ENCODE results near the gene CSNK1G2. TPM values are rescaled to one million over a fixed set of nuclear protein-coding genes. Genes with fewer than 3 reads are reported as not detected.

Gene CSNK1G2
- total and polyA plus RNA-seq, 2 of the 13 experiments (the other 11 are each of a cell fraction or from before 2014, with no cell fraction given), result 53.8 to 72.5 TPM

GRCh38 chr19:1908364-1908678 is 32.7 kb upstream of the CSNK1G2 start:
- no TSS peak for BruUV-seq (replicated peaks)
- Histone ChIP-seq H3K36me3 (replicated peaks in 1 of 2; ENCODE audit: control insufficient read depth in 1 of 2, insufficient read depth in 2 of 2, low read length in 2 of 2) (peaks cover 4 to 8% of the 10 kb centered on the region in 2 experiments; a peak in 3 of 5 replicates), H3K4me2 (ENCODE audit: low read depth, low read length) (peak overlapping the region; percentile 81), H4K20me1 (ENCODE audit: insufficient read depth, low read length) (peaks cover 6% of the 10 kb centered on the region; the same call in 1 of the 2 replicates), H3K27ac (ENCODE audit: extremely low read length, insufficient read depth, low read length) (peak overlapping the region; percentile 58), H3K9me3 (ENCODE audit: low read length) (no peaks in the 10 kb centered on the region), H3K79me2 (ENCODE audit: insufficient read depth, low read length) (peaks cover 52% of the 10 kb centered on the region), H3K27me3 (ENCODE audit: control insufficient read depth in 1 of 2, insufficient read depth in 2 of 2, low read length in 2 of 2) (no peaks in the 10 kb centered on the region), H2AFZ (ENCODE audit: low read length) (no peak overlapping the region), H3K9ac (ENCODE audit: insufficient read depth, low read depth, low read length) (peak overlapping the region; percentile 70), H3K4me3 (replicated peaks in 1 of 3; ENCODE audit: insufficient read depth in 1 of 3, low read depth in 2 of 3, low read length in 3 of 3) (peak overlapping the region; percentile 57 to 82 (median 69)), H3K4me1 (ENCODE audit: insufficient read depth, low read length) (peaks cover 57% of the 10 kb centered on the region)
- FAIRE-seq (no peak), DNase-seq (ENCODE audit: low spot score) (no peak), ATAC-seq (peak; percentile 5; the same call in 2 of the 3 replicates)
- POLR2A ChIA-PET, result interaction anchor here (1.2 to 3.5 kb wide), 2 partner anchors 11 to 32 kb away, joined by 3 to 14 read pairs; no protein-coding TSS in a partner anchor
- no CpG with 5 or more reads among the region's 13 CpGs for WGBS (ENCODE audit: low lambda C conversion rate)
- in situ Hi-C loops (cut with HindIII; ENCODE audit: extremely low pct_ligation_motif_present, low pct_unique_long_range_greater_than_20kb), result no loop called here
- CTCF ChIA-PET (ENCODE audit: low intra/inter-chr PET ratio, low total read pairs), result no interaction called here
- intact Hi-C loops (cut with micrococcal nuclease; ENCODE audit: unreplicated experiment), result no loop called here
- TF ChIP-seq, protein P1, sequence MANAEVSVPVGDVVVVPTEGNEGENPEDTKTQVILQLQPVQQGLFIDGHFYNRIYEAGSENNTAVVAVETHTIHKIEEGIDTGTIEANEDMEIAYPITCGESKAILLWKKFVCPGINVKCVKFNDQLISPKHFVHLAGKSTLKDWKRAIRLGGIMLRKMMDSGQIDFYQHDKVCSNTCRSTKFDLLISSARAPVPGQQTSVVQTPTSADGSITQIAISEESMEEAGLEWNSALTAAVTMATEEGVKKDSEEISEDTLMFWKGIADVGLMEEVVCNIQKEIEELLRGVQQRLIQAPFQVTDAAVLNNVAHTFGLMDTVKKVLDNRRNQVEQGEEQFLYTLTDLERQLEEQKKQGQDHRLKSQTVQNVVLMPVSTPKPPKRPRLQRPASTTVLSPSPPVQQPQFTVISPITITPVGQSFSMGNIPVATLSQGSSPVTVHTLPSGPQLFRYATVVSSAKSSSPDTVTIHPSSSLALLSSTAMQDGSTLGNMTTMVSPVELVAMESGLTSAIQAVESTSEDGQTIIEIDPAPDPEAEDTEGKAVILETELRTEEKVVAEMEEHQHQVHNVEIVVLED (CRISPR knock-in tag; IDR thresholded peaks at IDR 0.05; ENCODE audit: borderline replicate concordance), result 0 out of 2 replicates have a peak, but pooled peaks have one; percentile 2
- TF ChIP-seq RXRB (CRISPR knock-in tag; IDR thresholded peaks at IDR 0.05; ENCODE audit: borderline replicate concordance) (peak; percentile 3; the same call in 1 of the 2 replicates), PAXIP1 (CRISPR knock-in tag; conservative IDR thresholded peaks at IDR 0.05) (no peak), ARHGAP35 (CRISPR knock-in tag; IDR thresholded peaks at IDR 0.05; ENCODE audit: borderline replicate concordance) (0 out of 2 replicates have a peak, but pooled peaks have one; percentile 11), ZBTB38 (CRISPR knock-in tag; IDR thresholded peaks at IDR 0.05) (0 out of 2 replicates have a peak, but pooled peaks have one; percentile 6), U2AF2 (IDR thresholded peaks at IDR 0.05; ENCODE audit: low read depth, low read length) (no peak), HNRNPL (IDR thresholded peaks at IDR 0.05; ENCODE audit: low read depth, low read length) (no peak), DPF2 (CRISPR knock-in tag; IDR thresholded peaks at IDR 0.05; ENCODE audit: borderline replicate concordance, low read depth) (no peak)
- TF ChIP-seq, protein P2, sequence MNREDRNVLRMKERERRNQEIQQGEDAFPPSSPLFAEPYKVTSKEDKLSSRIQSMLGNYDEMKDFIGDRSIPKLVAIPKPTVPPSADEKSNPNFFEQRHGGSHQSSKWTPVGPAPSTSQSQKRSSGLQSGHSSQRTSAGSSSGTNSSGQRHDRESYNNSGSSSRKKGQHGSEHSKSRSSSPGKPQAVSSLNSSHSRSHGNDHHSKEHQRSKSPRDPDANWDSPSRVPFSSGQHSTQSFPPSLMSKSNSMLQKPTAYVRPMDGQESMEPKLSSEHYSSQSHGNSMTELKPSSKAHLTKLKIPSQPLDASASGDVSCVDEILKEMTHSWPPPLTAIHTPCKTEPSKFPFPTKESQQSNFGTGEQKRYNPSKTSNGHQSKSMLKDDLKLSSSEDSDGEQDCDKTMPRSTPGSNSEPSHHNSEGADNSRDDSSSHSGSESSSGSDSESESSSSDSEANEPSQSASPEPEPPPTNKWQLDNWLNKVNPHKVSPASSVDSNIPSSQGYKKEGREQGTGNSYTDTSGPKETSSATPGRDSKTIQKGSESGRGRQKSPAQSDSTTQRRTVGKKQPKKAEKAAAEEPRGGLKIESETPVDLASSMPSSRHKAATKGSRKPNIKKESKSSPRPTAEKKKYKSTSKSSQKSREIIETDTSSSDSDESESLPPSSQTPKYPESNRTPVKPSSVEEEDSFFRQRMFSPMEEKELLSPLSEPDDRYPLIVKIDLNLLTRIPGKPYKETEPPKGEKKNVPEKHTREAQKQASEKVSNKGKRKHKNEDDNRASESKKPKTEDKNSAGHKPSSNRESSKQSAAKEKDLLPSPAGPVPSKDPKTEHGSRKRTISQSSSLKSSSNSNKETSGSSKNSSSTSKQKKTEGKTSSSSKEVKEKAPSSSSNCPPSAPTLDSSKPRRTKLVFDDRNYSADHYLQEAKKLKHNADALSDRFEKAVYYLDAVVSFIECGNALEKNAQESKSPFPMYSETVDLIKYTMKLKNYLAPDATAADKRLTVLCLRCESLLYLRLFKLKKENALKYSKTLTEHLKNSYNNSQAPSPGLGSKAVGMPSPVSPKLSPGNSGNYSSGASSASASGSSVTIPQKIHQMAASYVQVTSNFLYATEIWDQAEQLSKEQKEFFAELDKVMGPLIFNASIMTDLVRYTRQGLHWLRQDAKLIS (CRISPR knock-in tag; IDR thresholded peaks at IDR 0.05), result no peak
- TF ChIP-seq, protein P3, sequence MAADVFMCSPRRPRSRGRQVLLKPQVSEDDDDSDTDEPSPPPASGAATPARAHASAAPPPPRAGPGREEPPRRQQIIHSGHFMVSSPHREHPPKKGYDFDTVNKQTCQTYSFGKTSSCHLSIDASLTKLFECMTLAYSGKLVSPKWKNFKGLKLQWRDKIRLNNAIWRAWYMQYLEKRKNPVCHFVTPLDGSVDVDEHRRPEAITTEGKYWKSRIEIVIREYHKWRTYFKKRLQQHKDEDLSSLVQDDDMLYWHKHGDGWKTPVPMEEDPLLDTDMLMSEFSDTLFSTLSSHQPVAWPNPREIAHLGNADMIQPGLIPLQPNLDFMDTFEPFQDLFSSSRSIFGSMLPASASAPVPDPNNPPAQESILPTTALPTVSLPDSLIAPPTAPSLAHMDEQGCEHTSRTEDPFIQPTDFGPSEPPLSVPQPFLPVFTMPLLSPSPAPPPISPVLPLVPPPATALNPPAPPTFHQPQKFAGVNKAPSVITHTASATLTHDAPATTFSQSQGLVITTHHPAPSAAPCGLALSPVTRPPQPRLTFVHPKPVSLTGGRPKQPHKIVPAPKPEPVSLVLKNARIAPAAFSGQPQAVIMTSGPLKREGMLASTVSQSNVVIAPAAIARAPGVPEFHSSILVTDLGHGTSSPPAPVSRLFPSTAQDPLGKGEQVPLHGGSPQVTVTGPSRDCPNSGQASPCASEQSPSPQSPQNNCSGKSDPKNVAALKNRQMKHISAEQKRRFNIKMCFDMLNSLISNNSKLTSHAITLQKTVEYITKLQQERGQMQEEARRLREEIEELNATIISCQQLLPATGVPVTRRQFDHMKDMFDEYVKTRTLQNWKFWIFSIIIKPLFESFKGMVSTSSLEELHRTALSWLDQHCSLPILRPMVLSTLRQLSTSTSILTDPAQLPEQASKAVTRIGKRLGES (CRISPR knock-in tag; IDR thresholded peaks at IDR 0.05; ENCODE audit: borderline replicate concordance), result no peak
